Measurements from ENCODE around the gene PREX1. TPM values are rescaled to one million over a fixed set of nuclear protein-coding genes. Genes with fewer than 3 reads are reported as not detected.

Gene PREX1
- total RNA-seq, 2 experiments from 2014 or later: 76.8 to 77.1 TPM

GRCh38 chr20:48614593-48615274 lies 213.1 kb downstream of the PREX1 start:
- H3K4me1 Mint-ChIP-seq: peaks cover 4% of the 10 kb centered on the region
- no peaks in the 10 kb centered on the region for H3K36me3 Mint-ChIP-seq
- no peaks in the 10 kb centered on the region for H3K27me3 Mint-ChIP-seq
- DNase-seq: no peak
- H3K9me3 Mint-ChIP-seq: no peaks in the 10 kb centered on the region
- no peak overlapping the region for H3K27ac Mint-ChIP-seq
- no peak overlapping the region for H3K4me3 Mint-ChIP-seq

GRCh38 chr20:48613926-48614325 lies 213.9 kb downstream of the PREX1 start:
- H3K36me3 Mint-ChIP-seq: no peaks in the 10 kb centered on the region

GRCh38 chr20:48612335-48612734 lies 215.5 kb downstream of the PREX1 start:
- DNase-seq: no peak
- no peak overlapping the region for H3K4me3 Mint-ChIP-seq
- no peaks in the 10 kb centered on the region for H3K27me3 Mint-ChIP-seq
- H3K27ac Mint-ChIP-seq: no peak overlapping the region
- no peaks in the 10 kb centered on the region for H3K9me3 Mint-ChIP-seq
- peaks cover 9% of the 10 kb centered on the region for H3K4me1 Mint-ChIP-seq
- no peaks in the 10 kb centered on the region for H3K36me3 Mint-ChIP-seq

More at GRCh38 chr20:48613926-48614325, 213.9 kb downstream of the PREX1 start:
- Mint-ChIP-seq H3K27me3 (no peaks in the 10 kb centered on the region), H3K27ac (no peak overlapping the region), H3K4me3 (no peak overlapping the region), H3K4me1 (peaks cover 9% of the 10 kb centered on the region), H3K9me3 (no peaks in the 10 kb centered on the region)
- DNase-seq: no peak

- Mint-ChIP-seq H3K27ac (no peak overlapping the region), H3K36me3 (no peaks in the 10 kb centered on the region), H3K4me3 (no peak overlapping the region), H3K9me3 (no peaks in the 10 kb centered on the region), H3K27me3 (no peaks in the 10 kb centered on the region), H3K4me1 (peaks cover 9% of the 10 kb centered on the region)
- no peak for DNase-seq
Observed at GRCh38 chr20:48610996-48611395, 216.8 kb downstream of the PREX1 start.

- no peak for DNase-seq
- Mint-ChIP-seq H3K27ac (peak overlapping the region; percentile 49), H3K4me3 (no peak overlapping the region), H3K27me3 (no peaks in the 10 kb centered on the region), H3K4me1 (peaks cover 9% of the 10 kb centered on the region), H3K36me3 (no peaks in the 10 kb centered on the region), H3K9me3 (no peaks in the 10 kb centered on the region)
Observed at GRCh38 chr20:48609491-48609978, 218.3 kb downstream of the PREX1 start.

GRCh38 chr20:48608756-48609155 lies 219.0 kb downstream of the PREX1 start:
- DNase-seq: no peak
- no peak overlapping the region for H3K4me3 Mint-ChIP-seq
- H3K36me3 Mint-ChIP-seq: no peaks in the 10 kb centered on the region
- H3K4me1 Mint-ChIP-seq: peaks cover 9% of the 10 kb centered on the region
- no peak overlapping the region for H3K27ac Mint-ChIP-seq
- H3K27me3 Mint-ChIP-seq: no peaks in the 10 kb centered on the region
- H3K9me3 Mint-ChIP-seq: no peaks in the 10 kb centered on the region

GRCh38 chr20:48607544-48607865 lies 220.3 kb downstream of the PREX1 start:
- H3K9me3 Mint-ChIP-seq: no peaks in the 10 kb centered on the region
- H3K36me3 Mint-ChIP-seq: no peaks in the 10 kb centered on the region
- no peak for DNase-seq
- no peak overlapping the region for H3K4me3 Mint-ChIP-seq
- H3K4me1 Mint-ChIP-seq: peaks cover 9% of the 10 kb centered on the region
- no peak overlapping the region for H3K27ac Mint-ChIP-seq
- no peaks in the 10 kb centered on the region for H3K27me3 Mint-ChIP-seq

GRCh38 chr20:48606841-48607543 lies 220.8 kb downstream of the PREX1 start:
- no peak overlapping the region for H3K27ac Mint-ChIP-seq
- no peak for DNase-seq
- no peaks in the 10 kb centered on the region for H3K36me3 Mint-ChIP-seq
- H3K9me3 Mint-ChIP-seq: no peaks in the 10 kb centered on the region
- peaks cover 9% of the 10 kb centered on the region for H3K4me1 Mint-ChIP-seq
- no peaks in the 10 kb centered on the region for H3K27me3 Mint-ChIP-seq
- no peak overlapping the region for H3K4me3 Mint-ChIP-seq

GRCh38 chr20:48606172-48606840 lies 221.5 kb downstream of the PREX1 start:
- DNase-seq: no peak
- no peaks in the 10 kb centered on the region for H3K27me3 Mint-ChIP-seq
- no peak overlapping the region for H3K27ac Mint-ChIP-seq
- peaks cover 9% of the 10 kb centered on the region for H3K4me1 Mint-ChIP-seq
- H3K36me3 Mint-ChIP-seq: no peaks in the 10 kb centered on the region
- H3K9me3 Mint-ChIP-seq: no peaks in the 10 kb centered on the region
- no peak overlapping the region for H3K4me3 Mint-ChIP-seq

GRCh38 chr20:48605364-48606171 lies 222.2 kb downstream of the PREX1 start:
- Mint-ChIP-seq H3K27me3 (no peaks in the 10 kb centered on the region), H3K27ac (no peak overlapping the region), H3K4me1 (peaks cover 9% of the 10 kb centered on the region), H3K9me3 (no peaks in the 10 kb centered on the region), H3K4me3 (no peak overlapping the region), H3K36me3 (no peaks in the 10 kb centered on the region)
- DNase-seq: no peak

GRCh38 chr20:48604936-48605335 lies 222.9 kb downstream of the PREX1 start:
- Mint-ChIP-seq H3K27me3 (no peaks in the 10 kb centered on the region), H3K27ac (no peak overlapping the region), H3K9me3 (no peaks in the 10 kb centered on the region), H3K36me3 (no peaks in the 10 kb centered on the region), H3K4me3 (no peak overlapping the region), H3K4me1 (peaks cover 7% of the 10 kb centered on the region)
- no peak for DNase-seq

GRCh38 chr20:48604426-48604825 lies 223.4 kb downstream of the PREX1 start:
- Mint-ChIP-seq H3K4me3 (no peak overlapping the region), H3K36me3 (no peaks in the 10 kb centered on the region), H3K9me3 (no peaks in the 10 kb centered on the region), H3K4me1 (peaks cover 3% of the 10 kb centered on the region), H3K27me3 (peaks cover 2% of the 10 kb centered on the region), H3K27ac (no peak overlapping the region)
- DNase-seq: no peak

- Mint-ChIP-seq H3K27me3 (peaks cover 3% of the 10 kb centered on the region), H3K4me1 (no peaks in the 10 kb centered on the region), H3K4me3 (no peak overlapping the region), H3K9me3 (no peaks in the 10 kb centered on the region), H3K36me3 (no peaks in the 10 kb centered on the region), H3K27ac (no peak overlapping the region)
- DNase-seq: no peak
Observed at GRCh38 chr20:48603819-48604405, 223.9 kb downstream of the PREX1 start.

GRCh38 chr20:48603116-48603818 lies 224.5 kb downstream of the PREX1 start:
- H3K9me3 Mint-ChIP-seq: no peaks in the 10 kb centered on the region
- H3K27ac Mint-ChIP-seq: no peak overlapping the region
- no peaks in the 10 kb centered on the region for H3K36me3 Mint-ChIP-seq
- no peaks in the 10 kb centered on the region for H3K4me1 Mint-ChIP-seq
- DNase-seq: no peak
- peaks cover 3% of the 10 kb centered on the region for H3K27me3 Mint-ChIP-seq
- no peak overlapping the region for H3K4me3 Mint-ChIP-seq

Data from activated naive CD8-positive, alpha-beta T cell treated with anti-CD3 and anti-CD28 coated beads for 36 hours (primary cell).